Bronchial epithelial cell (primary cell): Measurements from ENCODE around the gene STX12. TPM values are rescaled to one million over a fixed set of nuclear protein-coding genes. Genes with fewer than 3 reads are reported as not detected.

Source experiments
- DNase-seq: peaks from one replicate; pipeline ENCODE4 v3.0.0-alpha.2; 2010; ENCODE audit warnings: low read depth
- FAIRE-seq: peaks from 2 replicates; lab custom pipeline; 2011; peaks lifted over from hg19 to GRCh38; lab: Jason Lieb, UNC
- H3K27me3 ChIP-seq: 2 replicates; pipeline ENCODE4 v1.5.1; 2011; ENCODE audit warnings: low read length; ENCODE audit not compliant: control insufficient read depth, insufficient read depth
- H3K36me3 ChIP-seq: 2 replicates; pipeline ENCODE4 v1.5.1; 2011; ENCODE audit warnings: low read length; ENCODE audit not compliant: control insufficient read depth, insufficient read depth
- H3K4me3 ChIP-seq: 2 replicates; pipeline ENCODE4 v1.5.1; 2011; ENCODE audit warnings: mild to moderate bottlenecking, low read depth, low read length, control low read depth
- total RNA-seq: library from RNA; depleted of rRNA; stranded (reverse); fragments of >200 nt; gene quantifications from 2 replicates; pipeline ENCODE4 v1.2.1, GENCODE V29; 2014
- TF ChIP-seq, protein P1 (sequence below): IDR thresholded peaks from 2 replicates; pipeline ENCODE4 v1.5.1; 2011; ENCODE audit warnings: mild to moderate bottlenecking, moderate library complexity, low read length, control low read depth, inconsistent platforms; ENCODE audit not compliant: insufficient read depth, severe bottlenecking

The STX12 gene
- total RNA-seq, 1 donor from 2014 or later, result 29.7 TPM

DNA sequence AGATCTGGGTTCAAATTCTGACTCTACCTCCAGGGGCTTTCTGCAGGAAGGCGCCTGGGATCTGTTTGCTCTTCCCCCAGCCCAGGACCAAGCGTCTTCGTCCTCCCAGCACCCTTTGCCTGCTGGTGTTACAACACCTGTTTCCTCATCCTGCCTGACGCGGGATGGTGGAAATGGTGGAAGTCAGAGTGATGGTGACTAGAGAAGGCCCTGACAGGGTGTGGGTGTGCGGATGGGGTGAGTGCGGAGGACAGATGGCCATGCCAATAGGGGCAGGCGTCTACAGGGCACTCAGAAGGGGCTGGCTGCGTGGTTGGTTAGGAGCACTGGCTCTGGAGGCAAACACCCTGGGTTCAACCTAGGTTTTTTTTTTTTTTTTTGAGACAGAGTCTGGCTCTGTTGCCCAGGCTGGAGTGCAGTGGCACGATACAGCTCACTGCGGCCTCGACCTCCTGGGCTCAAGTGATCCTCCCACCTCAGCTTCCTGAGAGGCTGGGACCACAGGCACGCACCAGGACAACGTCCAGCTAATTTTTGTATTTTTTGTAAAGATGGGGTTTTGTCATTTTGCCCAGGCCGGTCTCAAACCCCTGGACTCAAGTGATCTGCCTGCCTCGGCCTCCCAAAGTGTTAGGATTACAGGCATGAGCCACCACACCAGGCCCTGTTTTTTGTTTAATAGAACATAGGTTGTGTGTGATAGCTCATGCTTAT lies 100.8 kb downstream of the STX12 start:
- Histone ChIP-seq H3K36me3 (no peaks in the 10 kb centered on the region), H3K4me3 (no peak overlapping the region), H3K27me3 (no peaks in the 10 kb centered on the region)
- FAIRE-seq (no peak), DNase-seq (no peak)
- TF ChIP-seq, protein P1, sequence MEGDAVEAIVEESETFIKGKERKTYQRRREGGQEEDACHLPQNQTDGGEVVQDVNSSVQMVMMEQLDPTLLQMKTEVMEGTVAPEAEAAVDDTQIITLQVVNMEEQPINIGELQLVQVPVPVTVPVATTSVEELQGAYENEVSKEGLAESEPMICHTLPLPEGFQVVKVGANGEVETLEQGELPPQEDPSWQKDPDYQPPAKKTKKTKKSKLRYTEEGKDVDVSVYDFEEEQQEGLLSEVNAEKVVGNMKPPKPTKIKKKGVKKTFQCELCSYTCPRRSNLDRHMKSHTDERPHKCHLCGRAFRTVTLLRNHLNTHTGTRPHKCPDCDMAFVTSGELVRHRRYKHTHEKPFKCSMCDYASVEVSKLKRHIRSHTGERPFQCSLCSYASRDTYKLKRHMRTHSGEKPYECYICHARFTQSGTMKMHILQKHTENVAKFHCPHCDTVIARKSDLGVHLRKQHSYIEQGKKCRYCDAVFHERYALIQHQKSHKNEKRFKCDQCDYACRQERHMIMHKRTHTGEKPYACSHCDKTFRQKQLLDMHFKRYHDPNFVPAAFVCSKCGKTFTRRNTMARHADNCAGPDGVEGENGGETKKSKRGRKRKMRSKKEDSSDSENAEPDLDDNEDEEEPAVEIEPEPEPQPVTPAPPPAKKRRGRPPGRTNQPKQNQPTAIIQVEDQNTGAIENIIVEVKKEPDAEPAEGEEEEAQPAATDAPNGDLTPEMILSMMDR, result no peak

Other genes with a start within 250 kb of the STX12 start
- 5.0 and 14.6 TPM in 2 replicates for gene AHDC1, start 169.1 kb upstream of the STX12 start, total RNA-seq
- gene FGR, start 138.0 kb upstream of the STX12 start, total RNA-seq, result 0.13 and 1.1 TPM in 2 replicates
- gene IFI6, start 101.0 kb upstream of the STX12 start, total RNA-seq, result 1.3 and 2.8 TPM in 2 replicates
- gene FAM76A, start 47.3 kb upstream of the STX12 start, total RNA-seq, result 12.6 and 14.7 TPM in 2 replicates
- 46.7 and 51.9 TPM in 2 replicates for gene PPP1R8, start 57.6 kb downstream of the STX12 start, total RNA-seq
- 2.1 and 2.4 TPM in 2 replicates for gene THEMIS2, start 99.3 kb downstream of the STX12 start, total RNA-seq
- gene RPA2, start 141.4 kb downstream of the STX12 start, total RNA-seq, result 20.5 and 25.0 TPM in 2 replicates
- gene SMPDL3B, start 161.8 kb downstream of the STX12 start, total RNA-seq, result 2.4 and 2.7 TPM in 2 replicates
- gene XKR8, start 186.8 kb downstream of the STX12 start, total RNA-seq, result 2.4 and 3.2 TPM in 2 replicates